ENCODE measurements around the gene TRMT1. TPM values are rescaled to one million over a fixed set of nuclear protein-coding genes. Genes with fewer than 3 reads are reported as not detected.

TRMT1 gene
- total and polyA plus RNA-seq, 4 donors, result 14.4 to 48.2 (median 43.8) TPM

- Histone ChIP-seq H3K9ac (ENCODE audit: insufficient read depth in 1 of 2, low read length in 2 of 2) (no peak overlapping the region), H3K27me3 (ENCODE audit: control insufficient read depth in 3 of 3, insufficient read depth in 3 of 3, low read length in 2 of 3) (no peaks in the 10 kb centered on the region), H3K9me3 (ENCODE audit: control insufficient read depth in 4 of 4, insufficient read depth in 3 of 4, low read length in 3 of 4) (no peaks in the 10 kb centered on the region), H3K36me3 (ENCODE audit: control insufficient read depth in 4 of 4, insufficient read depth in 4 of 4, low read length in 4 of 4) (peaks cover 0 to 35% (median 29%) of the 10 kb centered on the region in 4 donors), H3K4me3 (no peak overlapping the region), H3K27ac (ENCODE audit: low read depth in 1 of 2, low read length in 1 of 2) (peak overlapping the region in 1 of 2 donors; percentile 7), H3K4me1 (ENCODE audit: control insufficient read depth in 5 of 5, insufficient read depth in 5 of 5, low read length in 5 of 5) (peaks cover 0 to 28% (median 18%) of the 10 kb centered on the region in 5 donors)
- ATAC-seq (ENCODE audit: insufficient read depth, low FRiP score) (no peak), DNase-seq (no peak)
- WGBS, 2 donors, result 78 to 85% methylated on average over 7 of the region's 7 CpGs
- TF ChIP-seq CTCF (IDR thresholded peaks at IDR 0.05; ENCODE audit: control extremely low read depth, extremely low read depth), result no peak
Measured at GRCh38 chr19:13083008-13083404, 33.5 kb downstream of the TRMT1 start.

- H3K4me1 ChIP-seq (ENCODE audit: control insufficient read depth in 5 of 5, insufficient read depth in 5 of 5, low read length in 5 of 5), result peaks cover 0 to 34% (median 18%) of the 10 kb centered on the region in 5 donors
- ATAC-seq (ENCODE audit: insufficient read depth, low FRiP score) (no peak), DNase-seq (no peak)
- WGBS, 2 donors, result 72 to 75% methylated on average over 14 of the region's 14 CpGs
- no peaks in the 10 kb centered on the region for H3K27me3 ChIP-seq (ENCODE audit: control insufficient read depth in 3 of 3, insufficient read depth in 3 of 3, low read length in 2 of 3)
- TF ChIP-seq CTCF (IDR thresholded peaks at IDR 0.05; ENCODE audit: control extremely low read depth, extremely low read depth), result no peak
- no peak overlapping the region for H3K9ac ChIP-seq (ENCODE audit: insufficient read depth in 1 of 2, low read length in 2 of 2)
- H3K36me3 ChIP-seq (ENCODE audit: control insufficient read depth in 4 of 4, insufficient read depth in 4 of 4, low read length in 4 of 4), result peaks cover 0 to 39% (median 30%) of the 10 kb centered on the region in 4 donors
- H3K9me3 ChIP-seq (ENCODE audit: control insufficient read depth in 4 of 4, insufficient read depth in 3 of 4, low read length in 3 of 4), result no peaks in the 10 kb centered on the region
- no peak overlapping the region for H3K4me3 ChIP-seq
- peak overlapping the region in 1 of 2 donors; percentile 20 for H3K27ac ChIP-seq (ENCODE audit: low read depth in 1 of 2, low read length in 1 of 2)
Measured at GRCh38 chr19:13082192-13083007, 34.1 kb downstream of the TRMT1 start.

GRCh38 chr19:13079542-13079986 is 37.0 kb downstream of the TRMT1 start:
- WGBS, 2 donors, result 27 to 30% methylated on average over 14 to 16 of the region's 16 CpGs
- peaks cover 0 to 45% (median 14%) of the 10 kb centered on the region in 5 donors for H3K4me1 ChIP-seq (ENCODE audit: control insufficient read depth in 5 of 5, insufficient read depth in 5 of 5, low read length in 5 of 5)
- DNase-seq (peak; percentile 49 to 76 (median 56)), ATAC-seq (ENCODE audit: insufficient read depth, low FRiP score) (no peak)
- peak overlapping the region; percentile 45 to 84 for H3K27ac ChIP-seq (ENCODE audit: low read depth in 1 of 2, low read length in 1 of 2)
- H3K9me3 ChIP-seq (ENCODE audit: control insufficient read depth in 4 of 4, insufficient read depth in 3 of 4, low read length in 3 of 4), result no peaks in the 10 kb centered on the region
- H3K4me3 ChIP-seq, result no peak overlapping the region
- H3K9ac ChIP-seq (ENCODE audit: insufficient read depth in 1 of 2, low read length in 2 of 2), result no peak overlapping the region
- TF ChIP-seq CTCF (IDR thresholded peaks at IDR 0.05; ENCODE audit: control extremely low read depth, extremely low read depth), result no peak
- H3K36me3 ChIP-seq (ENCODE audit: control insufficient read depth in 4 of 4, insufficient read depth in 4 of 4, low read length in 4 of 4), result peaks cover 0 to 48% (median 37%) of the 10 kb centered on the region in 4 donors
- no peaks in the 10 kb centered on the region for H3K27me3 ChIP-seq (ENCODE audit: control insufficient read depth in 3 of 3, insufficient read depth in 3 of 3, low read length in 2 of 3)
